NCI-H460 (cell line): Measurements from ENCODE around the gene PODXL. TPM values are rescaled to one million over a fixed set of nuclear protein-coding genes. Genes with fewer than 3 reads are reported as not detected.

Experiments used
- DNase-seq: peaks from one replicate; pipeline ENCODE4 v3.0.0-alpha.2; 2016; ENCODE audit warnings: low read depth; ENCODE audit errors: extremely low read depth
- polyA plus RNA-seq: library from polyadenylated mRNA; depleted of rRNA; stranded (reverse); fragments of >200 nt; gene quantifications from 2 replicates; pipeline ENCODE4 v1.2.3, GENCODE V29; 2014; cell fraction: nucleus; rRNA removed
- total RNA-seq: library from RNA; depleted of rRNA; stranded (reverse); fragments of >200 nt; shearing (Covaris generic); gene quantifications from 2 replicates; pipeline ENCODE4 v1.2.3, GENCODE V29; 2014; rRNA removed

PODXL gene
- 2.3 and 3.1 TPM in 2 replicates for total RNA-seq
- 8.0 and 8.7 TPM in 2 replicates for polyA plus RNA-seq

DNA sequence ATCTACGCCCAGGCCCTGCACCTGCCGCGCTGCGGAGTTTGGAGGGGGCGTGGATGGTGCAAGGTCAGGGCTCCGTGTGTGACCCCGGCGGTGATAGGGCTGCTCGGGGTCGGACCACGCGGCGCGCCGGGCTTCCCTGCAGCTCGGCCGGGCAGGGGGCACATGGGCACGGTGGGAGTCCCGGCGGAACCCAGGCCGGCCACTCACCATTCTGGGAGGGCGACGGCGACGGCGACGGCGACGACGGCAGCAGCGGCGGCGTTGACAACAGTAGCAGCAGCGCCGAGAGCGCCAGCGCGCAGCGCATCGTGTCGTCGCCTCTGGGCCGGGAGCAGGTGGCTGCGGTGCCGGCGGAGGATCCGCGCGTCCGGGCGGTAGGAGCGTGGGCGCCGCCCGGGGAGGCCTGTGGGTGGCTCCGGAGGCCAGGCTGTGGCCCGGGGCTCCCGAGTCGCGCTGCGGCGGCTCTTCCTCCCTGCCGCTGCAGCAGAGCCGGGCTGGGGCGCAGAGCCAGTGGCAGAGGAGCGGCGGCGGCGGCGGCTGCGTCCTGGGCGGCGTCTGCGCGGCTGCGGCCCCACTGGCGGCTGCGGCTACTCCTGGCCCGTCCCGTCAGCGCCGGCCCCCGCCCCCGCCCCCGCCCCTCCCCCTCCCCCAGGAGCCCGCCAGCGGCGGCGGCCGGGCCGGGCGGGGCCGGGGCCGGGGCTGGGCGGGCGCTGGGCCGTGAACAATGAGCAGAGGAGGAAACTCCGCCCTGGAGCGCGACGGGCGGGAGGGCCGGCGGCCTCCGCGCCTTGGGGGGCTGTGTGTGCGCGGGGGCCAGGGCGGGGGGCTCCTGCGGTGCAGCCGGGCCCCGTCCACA is at the start of gene PODXL:
Gene PODXL (minus strand): TSS at position 576 of the 856 bp plus-strand sequence. CDS start 269 bp downstream, at position 307.
- DNase-seq, result peak; percentile 52

DNA sequence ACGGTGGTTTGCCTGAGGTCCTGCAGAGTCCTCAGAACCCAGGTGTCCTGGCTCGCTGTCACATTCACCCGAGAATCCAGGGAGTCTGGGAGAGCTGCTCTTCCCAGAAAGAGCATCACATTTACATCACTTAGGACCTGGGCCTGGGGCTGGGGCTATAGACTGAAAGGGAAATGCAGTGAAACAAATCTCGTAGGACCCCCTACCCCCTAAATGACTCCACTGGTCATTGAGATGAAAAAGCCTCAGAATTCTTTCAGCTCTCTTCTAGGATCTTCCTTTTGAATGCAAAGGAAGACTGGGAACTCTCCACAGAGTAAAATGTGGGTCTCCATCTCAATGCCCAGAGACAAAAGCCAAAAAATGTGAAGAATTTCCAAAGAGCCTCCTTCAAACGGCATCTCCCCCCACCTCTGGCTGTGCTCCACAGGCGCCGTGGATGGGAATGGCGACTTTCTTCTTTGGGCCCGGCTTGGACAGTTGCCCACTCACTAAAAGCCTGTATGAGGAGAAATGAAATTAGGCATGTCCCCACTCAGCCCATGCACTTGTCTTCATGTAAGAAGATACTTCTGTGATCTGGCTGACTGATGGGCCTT is 49.0 kb upstream of the PODXL start:
- DNase-seq, result no peak

DNA sequence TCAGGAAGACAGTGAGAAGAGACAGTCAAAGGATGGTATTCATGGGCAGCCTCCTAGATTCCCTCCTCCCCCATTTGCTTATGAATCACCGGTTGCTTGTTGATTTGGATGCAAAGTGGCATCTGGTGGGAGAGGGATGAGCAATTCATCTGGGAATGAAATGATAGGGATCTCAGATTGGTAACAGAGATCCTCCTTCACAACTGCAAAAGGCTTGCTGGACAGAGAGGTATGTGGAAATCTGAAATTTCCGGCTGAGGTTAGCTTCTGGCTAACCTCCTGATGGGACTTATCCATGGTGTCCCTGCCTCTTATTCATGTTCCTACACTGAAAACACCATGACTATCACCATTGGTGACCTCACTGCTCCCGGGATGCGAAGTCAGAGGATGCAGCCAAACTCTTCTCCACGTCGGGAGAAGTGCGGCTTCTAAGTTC is 48.4 kb upstream of the PODXL start:
- DNase-seq, result no peak

DNA sequence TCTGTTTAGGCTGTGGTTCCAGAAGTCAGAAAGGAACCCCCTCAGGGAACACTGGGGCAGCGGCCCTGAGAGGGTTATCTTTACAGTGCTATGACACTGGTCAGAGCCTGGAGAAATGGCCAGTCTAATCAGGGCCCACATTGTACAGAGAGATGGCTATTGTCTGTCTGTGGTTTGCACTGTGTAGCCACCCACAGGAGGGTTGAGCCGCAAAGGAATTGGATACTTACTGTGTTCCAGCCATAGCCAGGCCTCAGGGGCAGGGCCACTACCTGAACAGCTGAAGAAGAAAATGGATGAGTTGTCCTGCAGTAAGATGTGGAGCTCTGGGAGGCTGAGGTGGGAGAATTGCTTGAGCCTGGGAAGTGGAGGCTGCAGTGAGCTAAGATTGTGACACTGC is 47.5 kb upstream of the PODXL start:
- DNase-seq, result no peak

DNA sequence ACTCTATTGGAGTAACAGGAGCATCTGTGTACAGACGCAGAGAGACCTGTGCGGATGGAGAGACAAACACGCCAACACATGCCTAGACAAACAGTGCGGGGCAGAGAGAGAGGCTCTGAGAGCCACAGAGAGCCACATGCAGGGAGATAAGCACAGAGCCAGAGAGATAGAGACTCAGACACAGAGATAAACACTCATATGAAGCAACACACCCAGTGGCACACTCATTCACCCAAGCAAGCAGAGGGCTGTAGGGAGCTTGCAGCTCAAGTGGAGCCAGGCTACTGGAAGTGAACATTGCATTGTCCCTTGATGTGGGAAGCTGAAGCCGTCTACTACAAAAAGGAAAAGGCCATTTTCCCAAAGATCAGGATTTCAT is 46.6 kb upstream of the PODXL start:
- no peak for DNase-seq

DNA sequence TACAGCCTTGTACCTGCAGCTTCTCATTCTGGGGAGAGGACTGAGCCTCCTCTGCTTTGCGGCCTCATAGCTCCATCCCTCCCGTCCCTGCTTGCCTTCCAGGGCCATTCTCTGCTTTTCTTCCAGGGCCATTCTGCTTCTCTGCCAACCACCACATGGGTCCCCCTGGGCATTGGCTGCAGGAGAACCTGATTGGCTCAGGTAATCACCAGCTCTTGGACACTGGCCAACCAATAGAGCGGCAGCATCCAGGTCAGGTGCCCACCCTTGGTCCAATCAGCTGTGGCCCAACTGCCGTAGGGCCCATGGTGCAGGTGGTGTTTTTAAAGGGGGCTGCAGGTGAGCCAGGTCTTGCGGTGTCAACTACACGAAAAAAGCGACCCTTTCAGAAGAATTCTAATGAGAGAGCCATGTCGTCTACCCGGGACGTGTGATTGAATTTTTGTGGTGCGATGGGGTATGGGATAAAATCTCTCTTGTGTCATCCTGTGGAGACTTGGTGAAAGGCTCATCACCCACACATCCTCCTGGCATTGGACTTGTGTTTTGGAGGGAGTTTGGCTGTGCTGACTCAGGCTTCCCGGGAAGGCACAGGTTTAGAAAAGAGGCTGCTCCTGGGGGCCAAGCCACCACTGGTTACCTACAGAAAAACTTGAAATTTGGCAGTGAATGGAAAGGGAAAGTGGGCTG is 46.0 kb upstream of the PODXL start:
- DNase-seq, result no peak

DNA sequence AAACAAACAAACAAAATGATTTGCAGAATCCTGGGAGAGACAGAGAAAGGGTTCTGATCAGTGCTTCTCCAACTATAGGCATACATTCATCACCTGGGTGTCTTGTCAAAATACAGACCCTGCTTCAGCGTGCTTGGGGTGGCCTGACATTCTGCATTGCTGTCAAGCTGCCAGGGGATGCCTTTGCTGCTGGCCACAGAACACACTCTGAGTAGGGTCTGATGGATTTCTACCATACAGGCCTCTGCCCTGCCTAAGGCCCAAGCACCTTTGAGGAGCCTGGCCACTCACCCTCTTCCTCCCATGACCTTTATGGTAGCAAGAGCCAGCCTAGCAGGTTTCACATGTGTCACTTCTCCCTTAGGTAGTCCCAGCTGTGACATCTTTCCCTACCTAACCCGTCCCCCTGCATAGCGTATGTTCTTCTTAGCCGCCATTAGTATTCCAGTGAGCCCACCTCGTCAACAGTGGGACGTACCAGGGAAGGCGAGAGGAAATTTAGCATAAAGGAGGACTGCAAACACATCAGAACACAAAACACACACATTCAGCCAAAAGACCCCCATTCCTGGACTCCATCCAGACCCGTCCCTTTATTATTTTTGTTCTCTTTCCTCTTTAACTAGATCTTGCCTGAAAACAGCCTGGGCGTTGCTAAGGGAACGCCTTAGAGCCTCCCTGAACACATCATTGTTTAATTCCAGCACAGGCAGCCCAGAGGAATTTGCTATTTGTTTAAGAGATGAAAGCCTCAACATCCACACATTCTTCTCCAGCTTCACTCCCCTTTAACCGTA is 43.9 kb upstream of the PODXL start:
- DNase-seq, result no peak

DNA sequence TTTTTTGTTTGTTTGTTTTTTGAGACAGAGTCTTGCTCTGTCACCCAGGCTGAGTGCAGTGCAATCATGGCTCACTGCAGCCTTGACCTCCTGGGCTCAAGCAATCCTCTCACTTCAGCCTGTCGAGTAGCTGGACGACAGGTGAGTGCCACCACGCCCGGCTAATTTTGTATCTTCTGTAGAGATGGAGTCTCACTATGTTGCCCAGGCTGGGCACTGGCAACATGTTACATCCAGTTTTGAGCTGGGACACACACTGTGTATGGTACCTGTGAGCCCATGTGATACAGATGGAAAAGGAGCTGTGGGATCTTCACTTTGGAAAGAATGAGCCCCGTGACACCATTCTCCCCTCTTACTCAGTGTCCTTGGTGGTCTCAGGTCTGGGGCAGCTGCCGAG is 40.4 kb upstream of the PODXL start:
- no peak for DNase-seq

DNA sequence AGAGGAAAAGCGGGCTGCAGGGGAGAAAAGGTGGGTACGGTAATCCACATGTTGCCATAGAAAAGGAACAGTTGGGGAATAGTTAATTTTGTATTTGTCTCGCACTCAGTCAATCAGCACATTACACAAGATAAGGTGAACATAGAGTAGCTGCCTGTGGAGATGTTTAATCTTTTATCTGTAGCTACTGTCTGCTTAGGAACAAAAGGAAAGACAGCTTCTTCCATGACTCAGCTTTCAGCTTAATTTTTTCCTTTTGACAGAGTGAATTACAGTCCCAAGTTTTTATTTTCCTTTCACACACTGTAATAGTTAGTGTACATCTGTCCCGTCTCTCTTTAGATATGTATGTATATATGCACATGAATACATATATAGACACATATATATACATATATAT is 39.3 kb upstream of the PODXL start:
- no peak for DNase-seq

DNA sequence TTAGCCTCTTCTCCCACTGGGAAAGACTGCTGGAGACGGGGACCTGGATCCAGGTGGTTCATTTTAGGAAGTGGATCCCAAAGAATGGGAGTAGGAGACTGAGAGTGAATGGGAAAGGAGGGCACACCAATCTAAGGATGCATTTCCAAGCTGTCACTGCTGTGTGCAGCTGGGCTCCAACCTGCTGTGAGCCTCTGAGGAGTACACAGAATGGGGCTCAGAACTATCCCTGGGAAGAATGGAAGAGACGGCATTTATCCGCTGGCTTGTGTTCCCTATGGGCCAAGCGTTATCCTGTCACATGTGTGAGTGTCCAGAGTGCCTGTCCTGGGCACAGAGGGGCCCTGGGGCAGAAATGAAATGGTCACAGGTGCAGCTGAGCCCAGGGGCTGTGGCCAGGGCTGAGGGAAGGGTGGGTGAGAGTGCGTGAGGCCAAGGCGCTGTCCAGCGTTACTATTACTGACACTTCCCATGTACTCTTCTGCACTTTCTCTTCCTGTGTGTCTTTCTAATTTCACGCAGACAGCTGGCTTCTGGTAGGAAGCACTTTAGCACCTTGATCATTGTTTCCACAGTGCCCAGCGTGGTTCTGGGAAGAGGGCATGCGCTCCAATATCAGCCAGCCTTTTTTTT is 35.4 kb upstream of the PODXL start:
- DNase-seq, result no peak

DNA sequence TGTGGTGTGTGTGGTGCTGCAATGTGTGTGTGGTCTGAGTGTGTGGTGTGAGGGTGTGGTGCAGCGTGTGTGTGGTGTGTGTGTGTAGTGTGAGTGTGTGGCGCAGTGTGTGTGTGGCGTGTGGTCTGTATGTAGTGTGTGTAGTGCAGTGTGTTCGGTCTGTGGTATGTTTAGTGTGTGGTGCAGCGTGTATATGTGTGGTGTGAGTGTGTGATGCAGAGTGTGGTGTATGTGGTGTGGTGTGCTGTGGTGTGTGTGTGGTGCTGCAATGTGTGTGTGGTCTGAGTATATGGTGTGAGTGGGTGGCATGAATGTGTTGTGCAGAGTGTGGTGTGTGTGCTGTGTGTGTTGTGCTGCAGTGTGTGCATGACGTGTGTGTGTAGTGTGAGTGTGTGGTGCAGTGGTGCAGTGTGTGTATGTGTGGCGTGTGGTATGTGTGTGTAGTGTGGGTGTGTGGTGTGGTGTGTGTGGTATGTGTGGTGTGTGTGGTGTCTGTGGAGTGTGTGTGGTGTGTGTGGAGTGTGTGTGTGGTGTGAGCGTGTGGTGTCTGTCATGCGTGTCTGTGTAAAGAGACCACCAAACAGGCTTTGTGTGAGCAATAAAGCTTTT is 31.0 kb upstream of the PODXL start:
- DNase-seq, result no peak

DNA sequence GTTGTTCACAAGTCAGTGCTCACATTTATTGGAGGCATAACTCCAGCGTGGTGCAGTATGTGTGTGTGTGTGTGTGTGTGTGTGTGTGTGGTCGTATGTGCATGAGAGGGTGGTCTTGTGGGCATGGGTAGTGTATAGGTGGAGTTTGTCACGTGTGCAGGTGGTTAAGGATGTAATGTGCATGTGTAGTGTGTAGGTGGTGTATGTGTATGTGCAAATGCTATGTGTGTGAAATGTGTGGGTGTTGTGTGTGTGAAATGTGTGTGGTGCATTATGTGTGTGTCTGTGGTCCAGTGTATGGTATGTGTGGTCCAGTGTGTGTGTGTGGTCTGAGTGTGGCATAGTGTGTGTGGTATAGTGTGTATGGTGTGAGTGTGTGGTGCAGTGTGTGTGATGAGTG is 30.3 kb upstream of the PODXL start:
- DNase-seq, result no peak

DNA sequence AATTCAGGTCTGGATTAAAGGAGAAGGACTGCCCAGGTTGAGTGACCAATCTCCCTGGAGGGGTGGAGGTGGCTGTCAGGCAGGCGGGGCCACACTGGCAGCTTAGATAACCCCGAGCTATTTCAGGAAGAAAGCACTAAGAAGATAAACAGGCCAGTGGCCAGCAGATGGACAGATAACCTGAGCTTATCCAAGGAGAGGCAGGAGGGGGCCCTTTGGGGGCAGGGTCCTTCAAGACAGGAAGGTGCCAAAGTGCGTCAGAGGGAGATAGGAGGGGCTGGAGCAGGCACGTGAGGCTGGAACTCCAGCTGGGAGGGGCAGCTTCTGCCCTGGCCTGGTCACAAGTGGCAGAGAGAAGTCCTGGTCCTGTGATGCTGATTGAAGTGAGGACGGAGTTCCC is 29.8 kb upstream of the PODXL start:
- DNase-seq, result no peak

DNA sequence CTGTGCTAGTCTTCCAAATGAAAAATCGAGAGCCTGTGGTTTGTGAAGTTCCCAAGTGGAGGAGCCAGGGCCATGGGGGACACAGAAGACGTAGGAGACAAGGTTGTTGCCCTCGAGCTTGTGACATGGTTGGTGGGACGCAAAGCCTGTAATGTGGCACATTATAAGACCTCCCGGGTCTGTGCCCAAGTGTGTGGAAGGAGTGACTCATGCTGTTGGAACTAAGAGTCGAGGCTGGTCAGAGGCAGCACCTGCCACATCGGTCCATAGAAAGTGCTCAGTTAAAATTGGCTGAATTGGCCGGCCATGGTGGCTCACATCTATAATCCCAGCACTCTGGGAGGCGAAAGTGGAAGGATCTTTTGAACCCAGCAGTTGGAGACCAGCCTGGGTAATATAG is 27.0 kb upstream of the PODXL start:
- DNase-seq, result no peak

DNA sequence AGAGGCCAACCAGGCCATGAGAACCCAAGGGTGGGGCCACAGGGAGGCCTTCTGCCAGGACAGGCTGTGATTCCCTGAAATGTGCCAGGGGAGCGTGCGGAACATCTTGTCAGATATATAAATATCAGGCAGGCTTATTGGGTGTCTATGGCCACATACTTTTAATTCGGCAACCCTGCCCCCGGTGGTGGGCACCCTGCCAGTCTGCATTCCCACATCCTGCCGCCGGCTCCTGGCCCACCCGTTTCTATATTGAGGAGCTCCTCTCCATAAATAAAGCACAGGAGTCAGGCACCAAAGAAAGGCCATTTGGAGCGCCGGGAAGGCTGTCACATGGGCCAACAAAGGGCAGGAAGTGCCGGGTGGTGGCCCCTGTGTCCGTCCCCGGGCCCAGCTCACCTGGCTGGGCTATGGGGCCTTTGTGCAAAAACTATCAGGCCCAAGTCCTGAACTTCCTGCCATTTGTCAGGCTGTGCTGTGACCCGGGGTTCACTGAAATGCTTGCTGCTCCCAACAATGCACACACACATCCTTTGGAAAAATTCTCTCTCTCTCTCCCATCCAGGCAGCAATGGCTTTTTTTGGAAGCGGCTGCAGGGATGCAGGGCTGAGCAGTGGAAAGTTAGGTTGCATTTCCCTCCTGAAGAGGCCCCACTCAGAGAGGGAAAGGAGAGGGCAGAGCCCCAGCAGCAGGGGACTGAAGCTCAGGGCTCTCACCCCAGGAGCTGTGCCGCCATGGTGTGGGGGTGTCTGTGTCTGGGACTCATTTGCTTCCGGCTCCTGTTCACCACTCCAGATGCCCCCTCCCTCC is 25.0 kb upstream of the PODXL start:
- DNase-seq, result no peak

DNA sequence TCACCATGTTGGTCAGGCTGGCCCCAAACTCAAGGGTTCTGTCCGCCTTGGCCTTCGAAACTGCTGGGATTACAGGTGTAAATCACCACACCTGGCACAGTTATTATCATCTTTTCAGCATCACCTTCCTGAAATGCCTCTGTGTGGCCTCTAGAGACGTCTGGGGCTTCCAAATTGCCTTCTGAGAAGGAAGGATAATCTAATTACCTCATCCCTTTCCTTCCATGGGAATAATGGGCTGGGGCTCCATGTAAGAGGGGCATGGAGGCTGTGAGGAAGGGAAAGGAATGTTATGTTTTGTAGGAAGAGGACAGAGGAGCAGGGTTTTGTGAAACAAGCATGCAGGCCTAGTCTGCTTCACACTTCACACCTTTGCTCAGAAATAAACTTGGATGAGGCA is 22.2 kb upstream of the PODXL start:
- DNase-seq, result no peak

DNA sequence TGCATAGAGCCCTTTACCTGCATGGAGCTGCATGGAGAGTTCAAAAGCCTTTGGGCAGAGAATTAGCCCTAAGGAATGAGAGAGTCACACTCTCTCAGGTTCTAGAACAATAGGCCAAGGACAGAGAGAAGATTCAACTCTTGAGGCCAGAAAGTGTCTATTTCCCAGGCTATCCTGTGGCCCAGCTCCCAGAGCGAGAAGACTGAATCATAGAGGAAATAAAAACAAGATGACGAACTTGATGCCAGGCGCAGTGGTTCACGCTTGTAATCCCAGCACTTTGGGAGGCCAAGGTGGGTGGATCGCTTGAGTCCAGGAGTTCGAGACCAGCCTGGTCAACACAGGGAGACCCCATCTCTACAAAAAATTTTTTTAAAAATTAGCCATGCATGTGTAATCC is 18.3 kb upstream of the PODXL start:
- no peak for DNase-seq

DNA sequence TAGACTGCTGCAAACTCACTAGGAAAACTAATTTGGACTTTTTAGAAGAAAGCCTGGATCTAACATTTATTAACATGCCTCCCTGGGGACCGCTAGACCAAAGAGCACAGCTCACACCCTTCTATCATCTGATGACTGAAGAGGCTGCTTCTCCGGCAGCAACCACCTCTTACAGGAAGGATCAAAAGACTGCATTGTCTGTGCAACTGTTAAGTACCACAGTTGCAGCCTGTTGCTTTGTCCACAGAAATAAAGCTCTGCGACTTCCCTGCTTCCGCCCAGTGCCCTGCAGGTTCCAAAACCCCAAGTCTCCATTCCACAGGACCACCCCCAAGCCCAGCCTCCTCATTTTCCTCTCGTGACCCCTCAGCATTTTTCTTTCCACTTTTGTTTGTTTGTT is 14.0 kb upstream of the PODXL start:
- DNase-seq, result no peak

DNA sequence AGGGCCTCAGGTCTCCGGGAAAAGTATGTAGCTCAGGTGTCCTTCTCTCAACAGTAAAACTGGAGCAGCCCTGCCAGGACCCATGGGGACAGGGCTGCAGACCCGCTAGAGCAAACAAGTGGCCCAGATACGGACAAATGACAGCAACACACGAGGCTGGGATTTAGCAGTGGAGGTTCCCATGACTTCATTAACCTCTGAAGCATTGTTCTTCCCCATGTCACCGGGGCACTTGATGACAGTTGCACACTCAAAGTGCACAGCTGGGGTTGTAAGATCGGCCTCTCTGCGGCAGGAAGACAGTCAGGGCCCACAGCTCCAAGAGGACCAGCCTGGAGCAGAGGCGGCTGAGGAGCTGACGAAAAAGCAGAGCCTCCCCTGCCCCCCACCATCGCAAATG is 12.5 kb upstream of the PODXL start:
- no peak for DNase-seq
